GM12878 (cell line): Measurements from ENCODE around the gene MRPL39. TPM values are rescaled to one million over a fixed set of nuclear protein-coding genes. Genes with fewer than 3 reads are reported as not detected.
A peak's percentile ranks its signal among the peaks of the same experiment; 100 is the strongest.

Experiments used
- ASH2L ChIP-seq: fragments of 300-600, 200-600 bp; sonication (generic); IDR thresholded peaks from 2 replicates; pipeline ENCODE4 v1.6.1; 2017; ENCODE audit warnings: low read depth, mild to moderate bottlenecking, borderline replicate concordance
- BRCA1 ChIP-seq: IDR thresholded peaks from 2 replicates; pipeline ENCODE4 v1.6.1; 2011; ENCODE audit warnings: low read depth, low read length, improper control_type of control experiment
- DPF2 ChIP-seq: fragments of 450-650 bp; IDR thresholded peaks from 2 replicates; pipeline ENCODE4 v1.6.1; 2017; ENCODE audit warnings: mild to moderate bottlenecking
- E2F8 ChIP-seq: fragments of 450-650 bp; IDR thresholded peaks from 2 replicates; pipeline ENCODE4 v1.6.1; 2018; ENCODE audit warnings: mild to moderate bottlenecking, low read depth, moderate library complexity; ENCODE audit not compliant: partially characterized antibody
- EGR1 ChIP-seq, 2 experiments: IDR thresholded peaks; 1 replicate in 1 of 2; 2 replicates in 1 of 2; pipeline ENCODE4 v1.6.1; 2011 to 2012; ENCODE audit warnings: low read depth in 2 of 2, low read length in 2 of 2, borderline replicate concordance in 1 of 2, mild to moderate bottlenecking in 1 of 2, moderate library complexity in 1 of 2
- ELK1 ChIP-seq: IDR thresholded peaks from 2 replicates; pipeline ENCODE4 v1.6.1; 2012; ENCODE audit warnings: low read depth, low read length, improper control_type of control experiment
- EP300 ChIP-seq, 2 experiments: fragments of 150-350 bp in 1 of 2; IDR thresholded peaks; 2 replicates each; pipeline ENCODE4 v1.6.1; 2011 to 2012; ENCODE audit warnings: low read depth in 2 of 2, low read length in 2 of 2, borderline replicate concordance in 1 of 2, improper control_type of control experiment in 1 of 2, inconsistent platforms in 1 of 2; ENCODE audit not compliant: control insufficient read depth in 1 of 2
- FOXM1 ChIP-seq: IDR thresholded peaks from 2 replicates; pipeline ENCODE4 v1.6.1; 2012; ENCODE audit warnings: low read depth, mild to moderate bottlenecking, inconsistent platforms, low read length, moderate library complexity
- KDM1A ChIP-seq: fragments of 200-600 bp; sonication (generic); IDR thresholded peaks from 2 replicates; pipeline ENCODE4 v1.6.1; 2016; ENCODE audit warnings: borderline replicate concordance
- LARP7 ChIP-seq: fragments of 450-650 bp; IDR thresholded peaks from 2 replicates; pipeline ENCODE4 v1.6.1; 2017; ENCODE audit warnings: mild to moderate bottlenecking
- MLLT1 ChIP-seq: fragments of 450-650 bp; IDR thresholded peaks from 2 replicates; pipeline ENCODE4 v1.6.1; 2016; ENCODE audit warnings: mild to moderate bottlenecking
- NR2C1 ChIP-seq: fragments of 450-650 bp; IDR thresholded peaks from 2 replicates; pipeline ENCODE4 v1.6.1; 2017; ENCODE audit warnings: antibody characterized with exemption, mild to moderate bottlenecking, moderate library complexity
- PKNOX1 ChIP-seq: fragments of 450-650 bp; IDR thresholded peaks from 2 replicates; pipeline ENCODE4 v1.6.1; 2016; ENCODE audit warnings: mild to moderate bottlenecking
- RELA ChIP-seq: fragments of 450-650 bp; IDR thresholded peaks from 2 replicates; pipeline ENCODE4 v1.8.0; 2014; ENCODE audit warnings: borderline replicate concordance; ENCODE audit not compliant: partially characterized antibody
- RELB ChIP-seq: fragments of 450-650 bp; IDR thresholded peaks from 2 replicates; pipeline ENCODE4 v1.6.1; 2017; ENCODE audit warnings: low read depth, mild to moderate bottlenecking, moderate library complexity
- SMAD5 ChIP-seq: IDR thresholded peaks from 2 replicates; pipeline ENCODE4 v1.6.1; 2016; ENCODE audit warnings: antibody characterized with exemption, low read depth
- SMC3 ChIP-seq: IDR thresholded peaks from 2 replicates; pipeline ENCODE4 v1.6.1; 2011; ENCODE audit warnings: low read length, improper control_type of control experiment, borderline replicate concordance
- SPI1 ChIP-seq: IDR thresholded peaks from 2 replicates; pipeline ENCODE4 v1.6.1; 2011; ENCODE audit warnings: low read depth, mild to moderate bottlenecking, low read length, moderate library complexity, borderline replicate concordance; ENCODE audit not compliant: insufficient read depth
- SUPT20H ChIP-seq: IDR thresholded peaks from 2 replicates; pipeline ENCODE4 v1.6.1; 2011; ENCODE audit warnings: low read depth, mild to moderate bottlenecking, low read length, moderate library complexity, borderline replicate concordance; ENCODE audit not compliant: control insufficient read depth
- YY1 ChIP-seq: IDR thresholded peaks from 2 replicates; pipeline ENCODE4 v1.6.1; 2011; ENCODE audit warnings: low read depth, mild to moderate bottlenecking, low read length
- ZNF622 ChIP-seq: fragments of 450-650 bp; IDR thresholded peaks from 2 replicates; pipeline ENCODE4 v1.6.1; 2017; ENCODE audit warnings: mild to moderate bottlenecking, inconsistent platforms
- polyA plus RNA-seq, 11 experiments: library from polyadenylated mRNA; depleted of rRNA in 4 of 11; unstranded in 6 of 11; stranded (reverse) in 5 of 11; fragments of >200 nt; fragmentation: Nextera tagmentation in 4 of 11; fragmentation: Illumina TruSeq in 1 of 11; extraction: Ambion mirVana in 4 of 11; extraction: Trizol in 1 of 11; gene quantifications; 1 replicate in 1 of 11; 2 replicates in 10 of 11; pipeline versions ENCODE4 v1.2.1 to v1.2.3, GENCODE V29; 2011 to 2016; ENCODE audit warnings: inconsistent platforms in 2 of 11, missing spikeins in 2 of 11, low read depth in 1 of 11
- total RNA-seq, 4 experiments: library from RNA; depleted of rRNA in 3 of 4; stranded (reverse); fragments of >200 nt in 3 of 4; fragmentation: Illumina TruSeq in 1 of 4; extraction: Trizol in 1 of 4; gene quantifications; 2 replicates each; pipeline versions ENCODE4 v1.2.1 to v1.2.3, GENCODE V29; 2013 to 2021

The MRPL39 gene
- total and polyA plus RNA-seq, 10 of the 15 experiments (the other 5 are each of a cell fraction or from before 2014, with no cell fraction given): 68.8 to 292 (median 120) TPM

- TF ChIP-seq MLLT1 (0 out of 2 replicates have a peak, but pooled peaks have one; percentile 44), EP300 (IDR thresholded peaks at IDR 0.05; ENCODE audit: borderline replicate concordance in 1 of 2, control insufficient read depth in 1 of 2, low read depth in 2 of 2, low read length in 2 of 2) (no peak), LARP7 (no peak), FOXM1 (no peak), DPF2 (no peak), RELB (no peak), NR2C1 (no peak), YY1 (no peak), BRCA1 (no peak), RELA (no peak), SMAD5 (peak; percentile 92; the same call in 1 of the 2 replicates), EGR1 (IDR thresholded peaks at IDR 0.05; ENCODE audit: borderline replicate concordance in 1 of 2, low read depth in 2 of 2, low read length in 2 of 2) (peak in 1 of 2 experiments; percentile 38; a peak in 1 of 3 replicates), SMC3 (no peak), ASH2L (no peak), SPI1 (0 out of 2 replicates have a peak, but pooled peaks have one; percentile 13), SUPT20H (no peak), ELK1 (no peak), KDM1A (no peak), PKNOX1 (peak; percentile 85), E2F8 (no peak), ZNF622 (no peak)
These were observed 33.7 kb downstream of the MRPL39 start (continued) for GRCh38 chr21:25573409-25574206.
